ENCODE measurements around the gene PTPRT.

Gene PTPRT

DNA sequence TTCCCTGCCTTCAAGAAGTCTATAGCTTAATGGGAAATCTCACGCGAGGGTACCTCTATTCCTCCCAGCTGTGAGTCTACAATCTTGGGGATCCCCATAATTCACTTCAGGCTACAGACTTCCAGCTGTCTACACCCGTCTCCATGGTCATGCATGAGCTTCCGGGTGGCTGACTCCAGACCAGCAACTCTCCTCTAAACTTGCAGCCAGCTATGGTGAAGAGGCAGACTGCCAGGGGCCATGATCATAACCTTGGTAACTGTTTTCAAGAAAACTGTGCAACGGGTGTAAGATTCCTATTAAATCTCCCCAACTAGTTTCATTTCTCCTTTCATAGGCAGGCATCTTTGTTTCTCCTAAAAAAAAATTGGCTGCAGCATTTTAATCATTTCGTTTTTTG, 1037.1 kb downstream of the PTPRT start:
- DNase-seq (ENCODE audit: low read depth in 2 of 2, low spot score in 1 of 2) = no peak

- no peak for DNase-seq (ENCODE audit: low read depth in 2 of 2, low spot score in 1 of 2)
Measured at GRCh38 chr20:42150230-42150629, 1039.5 kb downstream of the PTPRT start.

DNA sequence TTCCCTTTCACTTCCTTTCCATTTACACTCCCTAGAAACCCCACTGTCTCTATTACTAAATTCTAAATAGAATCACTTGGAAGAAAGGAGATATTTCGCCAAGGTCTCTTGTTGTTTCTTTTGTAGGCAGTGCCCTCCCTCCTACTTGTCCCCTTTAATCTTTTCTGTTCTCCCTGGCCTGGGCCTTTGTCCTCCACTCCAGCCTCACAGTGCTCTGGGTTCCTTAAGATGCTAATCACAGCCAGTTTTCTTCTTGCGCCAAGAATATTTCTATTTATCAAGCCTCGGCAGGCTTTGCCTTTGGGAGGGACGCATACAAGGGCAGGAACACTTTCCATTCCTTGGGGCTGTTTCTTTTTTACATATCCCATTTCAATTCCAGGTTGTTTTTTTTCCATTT, 1051.0 kb downstream of the PTPRT start:
- DNase-seq (ENCODE audit: low read depth in 2 of 2, low spot score in 1 of 2) = no peak

DNA sequence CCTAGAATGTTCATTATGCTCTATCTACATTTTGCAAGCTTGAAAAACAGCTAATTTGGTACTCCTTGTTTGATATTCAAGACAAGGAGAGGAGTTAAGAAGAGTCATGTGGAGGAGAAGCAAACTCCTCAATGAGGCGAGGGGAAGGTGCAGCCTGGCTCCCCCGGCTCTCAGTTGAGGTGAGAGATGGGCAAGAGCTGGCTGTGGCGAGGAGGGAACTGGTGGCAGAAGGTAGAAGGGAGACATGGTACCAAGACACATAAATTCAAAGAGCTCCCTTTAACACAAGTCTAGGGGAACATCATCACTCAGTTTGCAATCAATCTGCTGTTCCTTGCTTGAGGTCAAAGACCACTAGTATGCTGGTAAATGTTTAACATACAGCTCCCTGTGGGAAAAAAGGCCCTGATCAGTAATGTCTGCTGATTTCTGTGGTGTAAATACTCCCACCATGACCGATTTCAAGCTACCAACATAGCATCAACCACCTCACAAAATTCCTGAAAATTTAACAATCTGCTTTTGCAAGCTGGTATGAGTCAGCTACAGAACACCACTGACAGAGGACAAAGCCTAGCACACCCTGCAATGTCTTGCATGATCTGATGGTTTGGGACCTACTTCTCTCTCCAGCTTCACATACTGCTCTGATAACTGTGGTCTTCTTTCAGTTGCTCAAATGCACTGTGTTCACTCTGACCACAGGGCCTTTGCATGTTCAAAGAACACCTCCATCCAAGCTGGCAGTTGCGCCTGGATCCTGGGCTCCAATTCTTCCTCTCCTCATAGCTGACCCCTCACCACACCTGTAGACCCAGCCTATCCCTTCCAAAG, 1055.2 kb downstream of the PTPRT start:
- DNase-seq (ENCODE audit: low read depth in 2 of 2, low spot score in 1 of 2) = no peak

- no peak for DNase-seq (ENCODE audit: low read depth in 2 of 2, low spot score in 1 of 2)
Measured at GRCh38 chr20:42130810-42131596, 1058.7 kb downstream of the PTPRT start.

DNA sequence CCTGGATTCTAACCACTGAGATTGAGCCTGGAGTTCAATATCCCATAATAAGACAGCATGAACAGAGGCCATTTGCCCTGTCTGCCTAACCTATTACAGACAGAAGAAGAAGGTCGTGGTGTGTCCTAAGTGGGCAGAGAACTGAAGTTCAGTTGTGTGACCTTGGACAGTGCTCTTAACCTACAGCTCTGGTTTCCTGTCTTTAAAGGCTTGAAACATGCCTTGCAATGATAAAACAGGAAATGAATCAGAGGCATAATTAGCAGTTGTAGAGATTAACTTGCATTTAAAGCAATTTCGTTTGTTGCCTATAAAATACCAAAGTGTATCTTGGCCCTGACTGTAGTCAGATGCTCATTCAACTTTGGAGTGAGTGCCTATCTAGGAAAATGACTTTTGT, 1064.3 kb downstream of the PTPRT start:
- no peak for DNase-seq (ENCODE audit: low read depth in 2 of 2, low spot score in 1 of 2)

GRCh38 chr20:42123981-42124473, 1065.7 kb downstream of the PTPRT start:
- DNase-seq (ENCODE audit: low read depth in 2 of 2, low spot score in 1 of 2) = no peak

GRCh38 chr20:42118409-42119125, 1071.1 kb downstream of the PTPRT start:
- DNase-seq (ENCODE audit: low read depth in 2 of 2, low spot score in 1 of 2) = no peak

GRCh38 chr20:42118001-42118400, 1071.7 kb downstream of the PTPRT start:
- no peak for DNase-seq (ENCODE audit: low read depth in 2 of 2, low spot score in 1 of 2)

- no peak for DNase-seq (ENCODE audit: low read depth in 2 of 2, low spot score in 1 of 2)
Measured at GRCh38 chr20:42113236-42113635, 1076.5 kb downstream of the PTPRT start.

DNA sequence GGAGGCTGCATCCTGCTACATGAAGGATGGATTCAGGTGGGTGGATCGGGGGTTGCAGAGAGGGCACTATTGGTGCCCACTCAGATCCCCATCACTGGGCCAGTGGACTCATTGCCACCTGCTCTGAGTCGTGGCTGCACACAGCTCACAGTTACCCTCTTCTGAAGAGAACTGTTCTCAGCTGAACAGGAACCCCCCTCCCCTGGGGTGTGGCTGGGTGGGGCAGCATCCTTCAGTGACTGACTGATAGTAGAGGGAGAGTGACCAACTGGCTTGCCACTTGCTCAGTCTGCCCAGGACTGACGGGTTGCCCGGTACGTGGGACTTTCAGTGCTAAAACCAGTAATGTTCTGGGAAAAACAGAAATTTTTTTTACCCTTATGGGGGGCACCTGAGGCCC, 1077.5 kb downstream of the PTPRT start:
- no peak for DNase-seq (ENCODE audit: low read depth in 2 of 2, low spot score in 1 of 2)

- no peak for DNase-seq (ENCODE audit: low read depth in 2 of 2, low spot score in 1 of 2)
Measured at GRCh38 chr20:42111349-42111748, 1078.4 kb downstream of the PTPRT start.

DNA sequence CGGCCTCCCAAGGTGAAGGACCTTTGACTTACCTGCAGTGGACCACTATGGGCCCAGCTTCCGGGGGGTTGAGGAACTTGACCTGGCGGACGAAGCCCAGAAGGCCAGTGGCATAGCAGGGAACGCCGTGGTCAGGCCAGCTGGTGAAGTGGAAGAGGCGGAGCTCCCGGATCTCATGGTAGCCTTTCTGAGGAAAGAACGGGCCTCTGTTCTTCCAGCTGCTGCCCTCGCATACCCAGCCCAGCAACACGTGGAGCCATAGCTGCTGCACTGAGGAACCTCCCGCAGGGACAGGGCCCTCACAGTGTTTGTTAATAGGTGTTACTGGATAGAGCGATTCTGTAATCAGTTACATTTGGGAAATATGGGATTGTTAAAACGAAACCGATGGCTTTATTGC, 1079.4 kb downstream of the PTPRT start:
- no peak for DNase-seq (ENCODE audit: low read depth in 2 of 2, low spot score in 1 of 2)

DNA sequence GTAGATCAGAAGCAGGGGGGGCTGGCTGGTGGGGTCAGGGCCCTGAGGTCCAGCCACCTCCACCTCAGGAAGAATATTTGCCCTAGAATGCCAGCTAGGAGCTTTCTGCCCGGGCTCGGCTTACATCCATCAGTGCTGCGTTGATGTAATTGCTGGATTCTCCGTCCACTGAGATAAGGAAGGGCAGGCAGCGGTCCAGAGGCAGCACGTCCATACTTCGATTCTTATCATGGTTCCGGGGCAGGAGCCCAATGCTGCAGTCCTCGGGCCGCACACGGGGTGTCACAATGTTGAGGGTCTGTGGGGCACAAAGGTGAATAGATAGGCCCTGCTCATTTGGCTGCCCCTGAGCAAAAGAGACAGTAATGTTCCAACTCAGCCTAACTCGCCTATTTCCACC, 1087.7 kb downstream of the PTPRT start:
- no peak for DNase-seq (ENCODE audit: low read depth in 2 of 2, low spot score in 1 of 2)

- no peak for DNase-seq (ENCODE audit: low read depth in 2 of 2, low spot score in 1 of 2)
Measured at GRCh38 chr20:42100137-42100704, 1089.5 kb downstream of the PTPRT start.

DNA sequence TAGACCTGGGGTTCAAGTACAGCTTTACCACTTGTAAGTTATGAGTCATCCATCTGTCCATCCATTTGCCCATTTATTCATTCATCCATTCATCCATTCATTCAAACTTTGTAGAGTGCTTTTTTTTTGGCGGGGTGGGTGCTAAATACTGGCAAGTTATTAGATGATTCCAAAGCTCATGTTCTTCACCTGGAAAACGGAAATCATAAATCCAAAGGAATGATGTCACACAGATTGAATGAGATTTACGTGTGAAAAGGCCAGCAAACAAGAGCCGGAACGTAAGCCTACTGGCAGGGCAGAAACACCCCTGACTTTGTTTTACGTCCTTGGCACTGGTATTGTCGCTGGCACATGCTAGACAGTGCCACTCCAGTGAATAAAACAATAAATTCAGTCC, 1090.6 kb downstream of the PTPRT start:
- DNase-seq (ENCODE audit: low read depth in 2 of 2, low spot score in 1 of 2) = no peak

- no peak for DNase-seq (ENCODE audit: low read depth in 2 of 2, low spot score in 1 of 2)
Measured at GRCh38 chr20:42098418-42098817, 1091.3 kb downstream of the PTPRT start.

DNA sequence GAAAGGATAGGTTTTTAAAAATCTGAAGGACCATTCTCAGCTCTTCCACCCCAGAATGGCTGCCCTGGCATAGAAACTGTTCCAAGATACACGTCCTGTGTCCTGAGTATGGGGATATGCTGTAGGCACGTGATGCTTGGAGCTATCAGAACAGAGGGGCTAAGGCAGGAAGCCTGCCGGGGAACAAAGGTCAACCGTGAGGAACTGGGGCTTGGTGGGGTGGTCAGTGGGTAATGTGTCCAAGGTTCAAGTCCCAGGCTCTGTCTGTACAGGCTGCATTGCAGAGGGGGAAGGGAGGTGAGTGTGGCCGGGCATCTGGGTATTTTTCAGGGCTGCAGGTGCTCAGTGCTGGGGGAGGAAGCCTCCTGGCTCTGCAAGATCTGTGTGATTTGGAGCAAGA, 1092.0 kb downstream of the PTPRT start:
- no peak for DNase-seq (ENCODE audit: low read depth in 2 of 2, low spot score in 1 of 2)

GRCh38 chr20:42095221-42095620, 1094.5 kb downstream of the PTPRT start:
- DNase-seq (ENCODE audit: low read depth in 2 of 2, low spot score in 1 of 2) = no peak

DNA sequence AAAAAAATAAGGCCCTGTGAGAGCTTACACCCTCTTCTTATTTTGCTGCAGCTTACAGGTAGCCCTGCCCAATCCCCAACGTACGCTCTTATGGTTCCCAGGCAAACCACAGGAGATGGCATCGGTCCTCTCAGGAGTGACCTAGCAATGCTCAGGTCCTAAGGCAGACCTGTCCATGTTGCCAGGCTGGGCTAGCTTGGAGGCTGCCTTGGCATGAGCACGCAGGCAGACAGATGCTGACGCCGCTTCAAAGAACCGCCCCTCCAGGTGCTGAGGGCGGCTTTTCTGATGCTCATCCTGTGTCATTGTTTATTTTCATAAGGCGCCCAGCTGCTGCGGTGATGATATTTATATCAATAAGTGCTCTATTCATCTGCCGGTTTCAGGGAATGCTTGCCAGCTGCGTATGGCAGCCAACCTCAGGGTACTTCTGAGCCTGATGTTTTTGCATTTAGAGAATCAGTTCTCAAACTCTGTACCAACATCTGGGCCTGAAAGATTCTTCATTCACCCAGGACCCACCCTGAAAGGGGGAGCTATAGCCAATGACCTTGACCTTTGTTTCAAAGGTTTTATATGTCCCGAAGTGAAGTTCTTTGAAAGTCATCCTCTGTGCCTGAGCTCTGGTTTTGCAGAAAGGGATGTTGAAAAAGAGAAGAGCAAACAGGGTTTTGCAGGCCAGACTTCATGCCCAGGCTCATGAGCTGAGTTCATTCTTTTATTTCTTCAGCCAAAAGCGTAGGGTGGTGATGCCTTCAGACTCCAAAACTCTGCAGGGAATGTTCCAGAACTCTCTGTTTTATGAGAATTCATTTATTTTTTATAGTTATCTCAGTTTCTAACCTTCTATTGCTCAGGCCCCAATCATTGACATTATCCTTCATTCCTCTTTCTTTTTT, 1095.9 kb downstream of the PTPRT start:
- no peak for DNase-seq (ENCODE audit: low read depth in 2 of 2, low spot score in 1 of 2)

Data from stimulated activated CD8-positive, alpha-beta memory T cell treated with anti-CD3 and anti-CD28 coated beads, Interleukin-4, amount 100 ng/mL, for 1 hour (primary cell).